ENCODE results near the gene BRF1. TPM values are rescaled to one million over a fixed set of nuclear protein-coding genes. Genes with fewer than 3 reads are reported as not detected.

BRF1 gene
- polyA plus RNA-seq, 3 donors, result 28.0 to 30.7 (median 30.5) TPM

DNA sequence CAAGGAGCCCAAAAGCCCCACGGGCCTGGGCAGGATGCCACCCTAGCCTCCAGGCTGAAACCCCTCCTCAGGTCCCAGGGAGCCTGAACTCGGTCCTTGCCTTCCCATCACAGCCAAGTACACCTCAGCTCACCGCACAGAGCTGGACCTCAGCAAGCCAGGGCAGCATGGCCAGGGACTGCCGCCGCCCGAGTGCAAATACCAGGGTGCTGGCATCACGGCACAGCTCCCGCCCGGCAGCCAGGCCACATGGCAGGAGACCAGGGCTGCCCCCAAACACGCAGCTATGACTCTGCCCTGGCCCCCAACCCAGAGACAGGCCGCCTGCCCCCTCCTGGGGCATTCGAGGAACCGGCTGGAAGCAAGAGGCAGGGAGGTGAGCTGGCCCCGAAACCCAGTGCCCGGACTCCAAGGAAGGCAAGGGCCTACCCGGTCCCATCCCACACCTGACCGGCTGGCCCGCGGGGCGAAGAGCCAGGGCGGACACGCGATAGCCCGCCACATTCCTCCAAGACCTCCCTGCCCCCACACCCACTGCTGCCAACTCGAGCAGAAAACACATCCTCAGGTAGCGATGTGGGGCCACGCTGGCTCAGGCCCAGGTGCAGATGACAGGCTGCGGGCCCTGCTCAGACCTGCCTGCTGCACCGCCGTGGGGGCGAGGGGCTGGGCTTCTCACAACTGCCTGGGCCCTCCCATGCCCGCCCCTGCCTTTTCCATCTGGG lies 134.9 kb downstream of the BRF1 start:
- no peak for DNase-seq (ENCODE audit: low read depth in 3 of 3, low spot score in 2 of 3)

DNA sequence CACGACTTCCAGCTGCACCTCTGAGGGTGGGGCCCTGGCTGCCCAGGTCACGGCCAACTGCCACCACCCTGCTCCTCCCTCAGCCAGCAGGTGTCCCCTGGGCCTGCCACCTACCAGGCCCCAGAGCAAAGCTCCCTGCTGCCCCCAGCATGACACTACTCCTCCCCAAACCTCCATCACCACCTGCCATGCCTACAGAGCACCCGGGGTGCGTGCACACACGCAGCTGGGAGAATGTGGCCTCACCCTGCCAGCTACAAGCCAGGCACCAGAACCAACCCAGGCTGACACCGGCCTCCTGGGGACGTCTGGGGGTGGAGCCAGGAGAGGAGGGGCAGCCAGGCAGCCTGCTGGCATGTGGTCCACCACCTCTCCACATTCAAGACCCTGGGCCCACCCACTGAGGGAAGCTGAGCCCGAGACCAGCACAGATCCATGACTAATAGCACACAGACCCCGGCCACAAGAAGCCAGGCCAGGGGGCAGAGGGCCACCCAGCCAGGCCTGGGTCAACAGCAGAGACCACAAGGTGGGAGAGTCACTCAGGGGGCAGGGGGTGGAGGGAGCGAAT lies 135.6 kb downstream of the BRF1 start:
- DNase-seq (ENCODE audit: low read depth in 3 of 3, low spot score in 2 of 3), result no peak

DNA sequence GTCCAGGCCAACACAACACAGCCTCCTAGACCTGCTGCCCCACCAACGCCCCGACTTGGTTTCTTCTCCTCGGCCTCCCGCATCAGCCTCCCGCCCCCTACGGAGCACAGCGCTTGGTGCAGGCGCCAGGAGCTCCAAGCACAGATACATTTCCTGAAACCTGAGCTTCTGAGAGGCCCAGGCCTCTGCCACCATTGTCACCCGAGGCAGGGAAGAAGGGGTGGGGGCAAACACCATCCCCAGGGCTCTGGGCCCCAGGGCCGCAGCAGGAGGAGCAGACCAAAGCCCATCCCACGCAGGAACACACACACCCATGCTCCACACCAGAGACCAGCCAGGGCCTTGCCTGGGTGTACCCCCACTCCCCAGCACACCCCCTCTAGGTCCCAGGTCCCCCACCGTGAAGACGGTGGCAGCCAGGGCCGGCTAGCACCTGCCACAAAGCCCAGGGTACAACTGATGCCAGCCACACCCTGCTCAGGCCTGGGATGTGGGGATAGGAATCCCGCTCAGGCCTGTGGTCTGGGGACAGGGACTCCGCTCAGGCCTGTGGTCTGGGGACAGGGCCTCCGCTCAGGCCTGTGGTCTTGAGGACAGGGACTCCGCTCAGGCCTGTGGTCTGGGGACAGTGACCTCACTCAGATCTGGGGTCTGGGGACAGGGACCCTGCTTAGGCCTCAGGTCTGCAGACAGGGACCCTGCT lies 137.6 kb downstream of the BRF1 start:
- DNase-seq (ENCODE audit: low read depth in 3 of 3, low spot score in 2 of 3), result no peak

DNA sequence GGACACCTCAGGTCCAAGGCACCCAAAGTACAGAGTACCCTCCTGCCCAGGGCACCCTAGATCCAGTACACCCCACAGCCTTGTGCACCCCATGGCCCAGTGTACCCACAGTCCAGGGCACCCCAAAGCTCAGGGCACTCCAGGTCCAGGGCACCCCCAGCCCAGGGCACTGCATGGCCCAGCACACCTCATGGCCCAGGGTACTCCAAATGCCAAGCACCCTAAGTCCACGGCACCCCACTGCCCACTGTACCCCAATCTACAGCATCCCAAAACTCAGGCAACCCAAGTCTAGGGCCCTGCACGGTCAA lies 138.2 kb downstream of the BRF1 start:
- DNase-seq (ENCODE audit: low read depth in 3 of 3, low spot score in 2 of 3), result no peak

DNA sequence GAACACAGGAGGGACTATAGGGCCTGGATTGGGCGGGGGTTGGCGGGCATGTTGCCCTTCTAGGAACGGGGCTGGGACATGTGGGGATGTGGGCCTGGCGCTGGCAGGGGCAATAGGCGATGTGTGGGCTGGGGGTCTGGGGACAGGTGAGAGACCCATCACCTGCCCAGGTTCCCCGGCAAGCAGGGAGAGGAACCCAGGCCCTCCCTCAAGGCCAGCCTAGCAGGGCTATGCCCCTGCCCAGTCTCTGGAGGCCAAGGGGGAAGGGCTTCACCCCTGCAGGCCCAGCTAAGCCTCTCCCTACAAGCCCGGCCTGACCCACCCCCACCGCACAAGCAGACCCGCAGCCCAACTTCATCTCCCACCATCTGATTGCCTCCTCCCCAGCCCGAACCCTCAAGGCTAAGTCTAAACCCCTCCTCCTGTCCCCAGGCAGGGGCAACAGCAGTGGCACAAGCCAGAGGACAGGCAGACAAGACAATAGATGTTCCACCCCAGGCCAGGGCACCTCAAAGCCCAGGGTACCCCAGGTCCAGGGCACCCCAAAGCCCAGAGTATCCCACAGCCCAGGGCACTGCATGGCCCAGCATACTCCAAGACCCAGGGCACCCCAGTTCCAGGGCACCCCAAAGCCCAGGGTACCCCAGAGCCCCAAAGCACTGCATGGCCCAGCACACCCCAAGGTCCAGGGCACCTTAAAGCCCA lies 138.7 kb downstream of the BRF1 start:
- no peak for DNase-seq (ENCODE audit: low read depth in 3 of 3, low spot score in 2 of 3)

DNA sequence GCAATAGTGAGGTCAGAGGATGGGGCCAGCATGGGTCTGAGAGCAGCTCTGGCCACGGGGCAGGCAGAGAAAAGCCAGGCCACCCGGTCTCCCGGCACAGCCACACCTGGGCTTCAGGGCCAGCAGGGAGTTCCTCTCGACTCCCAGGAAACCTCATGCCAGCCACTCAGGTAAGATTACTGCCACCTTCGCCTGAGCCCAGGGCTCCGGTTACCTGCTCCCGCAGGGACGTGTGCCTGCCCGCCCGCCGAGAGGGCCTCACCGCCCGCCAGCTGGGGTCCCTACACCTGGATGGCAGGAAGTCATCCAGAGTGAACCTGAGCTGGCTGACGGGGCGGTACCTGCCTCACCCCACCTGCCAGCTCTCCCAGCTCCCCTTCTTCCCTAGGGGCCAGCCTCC lies 139.5 kb downstream of the BRF1 start:
- DNase-seq (ENCODE audit: low read depth in 3 of 3, low spot score in 2 of 3), result no peak

DNA sequence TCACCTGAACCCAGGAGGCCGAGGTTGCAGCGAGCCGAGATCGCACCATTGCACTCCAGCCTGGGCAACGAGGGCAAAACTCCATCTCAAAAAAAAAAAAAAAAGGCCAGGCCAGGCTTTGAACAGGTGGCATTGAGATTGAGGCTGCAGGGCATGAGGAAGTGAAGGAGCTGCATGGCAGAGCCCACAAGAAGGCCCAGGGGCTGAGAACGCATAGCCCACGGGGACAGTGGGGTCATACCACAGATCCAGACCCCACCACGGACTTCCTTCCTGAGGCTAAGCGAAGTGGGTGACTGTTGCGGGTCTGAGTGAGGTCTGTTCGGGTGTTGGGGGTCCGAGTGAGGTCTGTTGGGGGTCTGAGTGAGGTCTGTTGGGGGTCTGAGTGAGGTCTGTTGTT lies 140.0 kb downstream of the BRF1 start:
- no peak for DNase-seq (ENCODE audit: low read depth in 3 of 3, low spot score in 2 of 3)

DNA sequence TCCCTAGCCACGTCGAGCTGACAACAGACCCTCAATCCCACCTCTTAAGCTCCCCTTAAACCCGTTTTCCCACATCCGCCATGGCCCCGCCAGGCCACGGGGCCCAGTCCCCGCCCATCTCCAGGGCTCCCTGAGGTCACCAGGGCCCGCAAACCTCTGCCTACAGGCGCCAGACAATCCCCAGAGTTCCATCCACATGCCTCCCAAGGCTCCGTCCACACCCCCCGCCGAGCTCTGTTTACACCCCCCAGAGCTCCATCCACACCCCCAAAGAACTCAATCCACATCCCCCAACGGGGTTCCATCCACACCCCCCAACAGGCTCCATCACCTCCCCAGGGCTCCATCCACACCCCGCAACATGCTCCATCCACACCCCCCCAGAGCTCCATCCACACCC lies 141.5 kb downstream of the BRF1 start:
- no peak for DNase-seq (ENCODE audit: low read depth in 3 of 3, low spot score in 2 of 3)

Other genes starting within 250 kb of the BRF1 start
- under 1 TPM; 0.28 to 0.40 (median 0.32) TPM for gene GPR132, start 235.6 kb downstream of the BRF1 start, polyA plus RNA-seq (ENCODE audit: insufficient read length in 3 of 3)
- gene JAG2, start 132.2 kb downstream of the BRF1 start, polyA plus RNA-seq (ENCODE audit: insufficient read length in 3 of 3), result 1 to 10 TPM; 6.6 to 8.0 (median 7.1) TPM
- 10 to 100 TPM; 19.2 to 26.0 (median 21.0) TPM for gene NUDT14, start 119.7 kb downstream of the BRF1 start, polyA plus RNA-seq (ENCODE audit: insufficient read length in 3 of 3)
- 10 to 100 TPM; 30.8 to 38.3 (median 36.5) TPM for gene BTBD6, start 52.5 kb downstream of the BRF1 start, polyA plus RNA-seq (ENCODE audit: insufficient read length in 3 of 3)
- gene PACS2, start 13.7 kb upstream of the BRF1 start, polyA plus RNA-seq (ENCODE audit: insufficient read length in 3 of 3), result 10 to 100 TPM; 52.7 to 54.5 (median 53.1) TPM
- 1 to 10 TPM in 2 of 3 donors, under 1 TPM in 1; 0.93 to 1.3 (median 1.0) TPM for gene TEX22, start 97.5 kb upstream of the BRF1 start, polyA plus RNA-seq (ENCODE audit: insufficient read length in 3 of 3)
- gene MTA1, start 118.8 kb upstream of the BRF1 start, polyA plus RNA-seq (ENCODE audit: insufficient read length in 3 of 3), result 10 to 100 TPM; 69.0 to 83.7 (median 74.5) TPM
- 100 to 1,000 TPM in 2 of 3 donors, 10 to 100 TPM in 1; 91.5 to 120 (median 109) TPM for gene CRIP2, start 173.8 kb upstream of the BRF1 start, polyA plus RNA-seq (ENCODE audit: insufficient read length in 3 of 3)
- gene CRIP1, start 185.9 kb upstream of the BRF1 start, polyA plus RNA-seq (ENCODE audit: insufficient read length in 3 of 3), result 10 to 100 TPM; 24.1 to 32.5 (median 28.8) TPM
- gene TEDC1, start 190.2 kb upstream of the BRF1 start, polyA plus RNA-seq (ENCODE audit: insufficient read length in 3 of 3), result 1 to 10 TPM; 3.8 to 6.3 (median 4.7) TPM
- gene TMEM121, start 225.6 kb upstream of the BRF1 start, polyA plus RNA-seq (ENCODE audit: insufficient read length in 3 of 3), result 1 to 10 TPM; 1.8 to 3.3 (median 2.5) TPM

Data from right renal cortex interstitium (tissue), 3 donors.